Transverse colon (tissue), 4 donors: ENCODE results near the gene FUNDC2. TPM values are rescaled to one million over a fixed set of nuclear protein-coding genes. Genes with fewer than 3 reads are reported as not detected.
"Not testable (repeated sequence)": the region's sequence is repeated elsewhere in the genome, so short reads cannot be mapped to it uniquely, and the experiment has no call there.

Experiments
- DNase-seq: peaks from one replicate; pipeline ENCODE4 v3.0.0-alpha.2; 2019
- H3K27ac ChIP-seq, 4 donors: fragments of 200-600 bp; sonication (generic); 2 replicates each; pipeline ENCODE4 v1.5.1; 2016 to 2018; ENCODE audit warnings: inconsistent platforms in 4 of 4
- H3K27me3 ChIP-seq: fragments of 200-600 bp; sonication (generic); 2 replicates; pipeline ENCODE4 v1.5.1; 2017; ENCODE audit warnings: inconsistent platforms
- H3K36me3 ChIP-seq, 4 donors: fragments of 200-600 bp; sonication (generic); 2 replicates each; pipeline ENCODE4 v1.5.1; 2017 to 2019; ENCODE audit warnings: inconsistent platforms in 4 of 4
- H3K4me1 ChIP-seq, 4 donors: fragments of 200-600 bp; sonication (generic); 2 replicates each; pipeline ENCODE4 v1.5.1; 2017 to 2020; ENCODE audit warnings: inconsistent platforms in 4 of 4
- H3K4me3 ChIP-seq, 4 donors: fragments of 200-600 bp; sonication (generic); 1 replicate in 1 of 4; 2 replicates in 3 of 4; pipeline versions ENCODE4 v1.5.1 to v1.6.1; 2017 to 2019; ENCODE audit warnings: inconsistent platforms in 4 of 4
- H3K9me3 ChIP-seq, 2 donors: fragments of 200-600 bp; sonication (generic); 2 replicates each; pipeline ENCODE4 v1.5.1; 2017 to 2019; ENCODE audit warnings: inconsistent platforms in 2 of 2
- CTCF ChIP-seq, 5 experiments: fragments of 200-600 bp in 3 of 5; fragments of 450-650 bp in 2 of 5; sonication (generic) in 3 of 5; IDR thresholded peaks; 1 replicate in 2 of 5; 2 replicates in 3 of 5; pipeline ENCODE4 v1.5.1; 2016 to 2017; ENCODE audit warnings: antibody characterized with exemption in 5 of 5, inconsistent platforms in 3 of 5, mild to moderate bottlenecking in 2 of 5, moderate library complexity in 1 of 5
- EP300 ChIP-seq: sonication (generic); formaldehyde crosslinking; IDR thresholded peaks from one replicate; pipeline ENCODE4 v1.6.1; 2017; ENCODE audit warnings: antibody characterized with exemption, low read depth
- POLR2A ChIP-seq: fragments of 450-650 bp; IDR thresholded peaks from one replicate; pipeline ENCODE4 v1.6.1; 2016; ENCODE audit warnings: antibody characterized with exemption, mild to moderate bottlenecking, moderate library complexity
- POLR2AphosphoS5 ChIP-seq, 3 donors: sonication (generic); formaldehyde crosslinking; IDR thresholded peaks; one replicate each; pipeline ENCODE4 v1.6.1; 2016; ENCODE audit warnings: antibody characterized with exemption in 3 of 3
- WGBS, 2 donors: methylation state at CpG; one replicate each; pipeline ENCODE4 v1.1.5; 2018; ENCODE audit warnings: low coverage in 1 of 2; 5-methylcytosine and 5-hydroxymethylcytosine counted together
- in situ Hi-C, 4 donors: fragments of 200-750 bp; cut with MboI; loops; one replicate each; pipeline versions ENCODE4 v1.15.0 to v1.15.1; 2017; ENCODE audit warnings: low sequenced_read_pairs in 3 of 4, low pct_ligation_motif_present in 1 of 4, low pct_unique_long_range_greater_than_20kb in 1 of 4
- intact Hi-C: fragments of 100-400 bp; cut with DNase I; formaldehyde crosslinking; loops from one replicate; pipeline ENCODE4 v1.15.1; 2023; ENCODE audit warnings: low total_unique reads
- total RNA-seq, 4 donors: library from RNA; depleted of rRNA; stranded (reverse); fragments of >200 nt; gene quantifications; one replicate each; pipeline ENCODE4 v1.1.0, GENCODE V29; 2016

Gene FUNDC2
- total RNA-seq, 4 donors from 2014 or later, result 7.8 to 42.9 (median 32.9) TPM

- H3K27ac ChIP-seq, result no peak overlapping the region
- H3K4me1 ChIP-seq, result no peaks in the 10 kb centered on the region
- in situ Hi-C loops, result no loop called here
- H3K36me3 ChIP-seq, result no peaks in the 10 kb centered on the region
- no peak overlapping the region for H3K4me3 ChIP-seq
- DNase-seq, result no peak
- intact Hi-C loops, result no loop called here
- 63 to 67% methylated on average over 1 of the region's 1 CpG for WGBS, 2 donors
- H3K9me3 ChIP-seq, result no peaks in the 10 kb centered on the region
- H3K27me3 ChIP-seq, result no peaks in the 10 kb centered on the region
- TF ChIP-seq EP300 (no peak), POLR2A (no peak), POLR2AphosphoS5 (IDR thresholded peaks at IDR 0.05) (no peak), CTCF (IDR thresholded peaks at IDR 0.05) (no peak)
Measured at GRCh38 chrX:155000841-155001240, 25.8 kb upstream of the FUNDC2 start.

GRCh38 chrX:155001873-155002272, 24.8 kb upstream of the FUNDC2 start:
- intact Hi-C loops (no loop called here), in situ Hi-C loops (no loop called here)
- Histone ChIP-seq H3K27me3 (no peaks in the 10 kb centered on the region), H3K36me3 (no peaks in the 10 kb centered on the region), H3K4me1 (no peaks in the 10 kb centered on the region), H3K4me3 (no peak overlapping the region), H3K27ac (no peak overlapping the region), H3K9me3 (no peaks in the 10 kb centered on the region)
- 73 to 81% methylated on average over 3 to 4 of the region's 4 CpGs for WGBS, 2 donors
- DNase-seq, result no peak
- no peak for TF ChIP-seq CTCF (IDR thresholded peaks at IDR 0.05)
- no peak for TF ChIP-seq POLR2AphosphoS5 (IDR thresholded peaks at IDR 0.05)
- no peak for TF ChIP-seq POLR2A
- TF ChIP-seq EP300, result no peak

- in situ Hi-C loops (no loop called here), intact Hi-C loops (no loop called here)
- TF ChIP-seq CTCF (IDR thresholded peaks at IDR 0.05) (no peak), POLR2AphosphoS5 (IDR thresholded peaks at IDR 0.05) (no peak), POLR2A (no peak), EP300 (no peak)
- WGBS, 2 donors, result 89 to 100% methylated on average over 2 of the region's 2 CpGs
- Histone ChIP-seq H3K27me3 (no peaks in the 10 kb centered on the region), H3K36me3 (no peaks in the 10 kb centered on the region), H3K4me1 (no peaks in the 10 kb centered on the region), H3K9me3 (no peaks in the 10 kb centered on the region), H3K27ac (no peak overlapping the region), H3K4me3 (no peak overlapping the region)
- DNase-seq, result no peak
Measured at GRCh38 chrX:155005190-155005589, 21.5 kb upstream of the FUNDC2 start.

GRCh38 chrX:155006379-155006778, 20.3 kb upstream of the FUNDC2 start:
- H3K9me3 ChIP-seq, intact Hi-C loops, H3K27me3 ChIP-seq, H3K4me3 ChIP-seq, H3K4me1 ChIP-seq, H3K36me3 ChIP-seq, in situ Hi-C loops, H3K27ac ChIP-seq, DNase-seq: not testable (repeated sequence)
- WGBS, 2 donors, result no CpG with 5 or more reads among the region's 10 CpGs

GRCh38 chrX:155006913-155007671, 19.6 kb upstream of the FUNDC2 start:
- H3K27ac ChIP-seq, in situ Hi-C loops, H3K4me3 ChIP-seq, H3K27me3 ChIP-seq, DNase-seq, intact Hi-C loops, H3K9me3 ChIP-seq, H3K4me1 ChIP-seq, H3K36me3 ChIP-seq: not testable (repeated sequence)
- WGBS, 2 donors, result 61% methylated on average over 9 of the region's 11 CpGs; no CpG with 5 or more reads in 1 of the 2 donors

- H3K9me3 ChIP-seq, H3K4me3 ChIP-seq, H3K27me3 ChIP-seq, DNase-seq, H3K27ac ChIP-seq, H3K36me3 ChIP-seq, in situ Hi-C loops, H3K4me1 ChIP-seq, intact Hi-C loops: not testable (repeated sequence)
- 100% methylated on average over 3 of the region's 12 CpGs; no CpG with 5 or more reads in 1 of the 2 donors for WGBS, 2 donors
Measured at GRCh38 chrX:155008578-155008977, 18.1 kb upstream of the FUNDC2 start.
